Measurements from ENCODE around the gene OTULINL.

The OTULINL gene

GRCh38 chr5:14569948-14570691, 11.5 kb upstream of the OTULINL start:
- ATAC-seq, result no peak
- no peak for TF ChIP-seq ISL1 (CRISPR knock-in tag; IDR thresholded peaks at IDR 0.05)
- TF ChIP-seq PPARA (CRISPR knock-in tag; IDR thresholded peaks at IDR 0.05; ENCODE audit: borderline replicate concordance), result no peak
- no peak for TF ChIP-seq CREB5 (CRISPR knock-in tag; IDR thresholded peaks at IDR 0.05; ENCODE audit: low read depth)
- no peak for TF ChIP-seq ZC3H10 (CRISPR knock-in tag; IDR thresholded peaks at IDR 0.05)
- no peak for TF ChIP-seq OSR1 (CRISPR knock-in tag; IDR thresholded peaks at IDR 0.05)
- no peak for TF ChIP-seq ZFP30 (CRISPR knock-in tag; IDR thresholded peaks at IDR 0.05)
- no peak for TF ChIP-seq ZFP3 (CRISPR knock-in tag; IDR thresholded peaks at IDR 0.05)

- TF ChIP-seq ARNTL (CRISPR knock-in tag; IDR thresholded peaks at IDR 0.05; ENCODE audit: borderline replicate concordance, low read depth), result no peak
- TF ChIP-seq ZNF70 (CRISPR knock-in tag; IDR thresholded peaks at IDR 0.05), result no peak
- no peak for TF ChIP-seq RARB (CRISPR knock-in tag; IDR thresholded peaks at IDR 0.05)
- no peak for TF ChIP-seq ZC3H10 (CRISPR knock-in tag; IDR thresholded peaks at IDR 0.05)
- no peak for TF ChIP-seq BACH2 (CRISPR knock-in tag; IDR thresholded peaks at IDR 0.05; ENCODE audit: borderline replicate concordance)
- TF ChIP-seq, protein P1, sequence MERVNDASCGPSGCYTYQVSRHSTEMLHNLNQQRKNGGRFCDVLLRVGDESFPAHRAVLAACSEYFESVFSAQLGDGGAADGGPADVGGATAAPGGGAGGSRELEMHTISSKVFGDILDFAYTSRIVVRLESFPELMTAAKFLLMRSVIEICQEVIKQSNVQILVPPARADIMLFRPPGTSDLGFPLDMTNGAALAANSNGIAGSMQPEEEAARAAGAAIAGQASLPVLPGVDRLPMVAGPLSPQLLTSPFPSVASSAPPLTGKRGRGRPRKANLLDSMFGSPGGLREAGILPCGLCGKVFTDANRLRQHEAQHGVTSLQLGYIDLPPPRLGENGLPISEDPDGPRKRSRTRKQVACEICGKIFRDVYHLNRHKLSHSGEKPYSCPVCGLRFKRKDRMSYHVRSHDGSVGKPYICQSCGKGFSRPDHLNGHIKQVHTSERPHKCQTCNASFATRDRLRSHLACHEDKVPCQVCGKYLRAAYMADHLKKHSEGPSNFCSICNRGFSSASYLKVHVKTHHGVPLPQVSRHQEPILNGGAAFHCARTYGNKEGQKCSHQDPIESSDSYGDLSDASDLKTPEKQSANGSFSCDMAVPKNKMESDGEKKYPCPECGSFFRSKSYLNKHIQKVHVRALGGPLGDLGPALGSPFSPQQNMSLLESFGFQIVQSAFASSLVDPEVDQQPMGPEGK (CRISPR knock-in tag; IDR thresholded peaks at IDR 0.05; ENCODE audit: borderline replicate concordance), result no peak
- no peak for TF ChIP-seq CSRNP3 (CRISPR knock-in tag; IDR thresholded peaks at IDR 0.05)
- TF ChIP-seq ZNF565 (CRISPR knock-in tag; conservative IDR thresholded peaks at IDR 0.05; ENCODE audit: low read depth), result no peak
- TF ChIP-seq ZFP3 (CRISPR knock-in tag; IDR thresholded peaks at IDR 0.05), result no peak
- no peak for ATAC-seq
These were observed 9.7 kb upstream of the OTULINL start for GRCh38 chr5:14571901-14572300.

- TF ChIP-seq ZC3H10 (CRISPR knock-in tag; IDR thresholded peaks at IDR 0.05) (no peak), TOX (CRISPR knock-in tag; IDR thresholded peaks at IDR 0.05; ENCODE audit: borderline replicate concordance) (no peak)
- ATAC-seq, result no peak
These were observed 9.2 kb upstream of the OTULINL start for GRCh38 chr5:14572385-14572784.

DNA sequence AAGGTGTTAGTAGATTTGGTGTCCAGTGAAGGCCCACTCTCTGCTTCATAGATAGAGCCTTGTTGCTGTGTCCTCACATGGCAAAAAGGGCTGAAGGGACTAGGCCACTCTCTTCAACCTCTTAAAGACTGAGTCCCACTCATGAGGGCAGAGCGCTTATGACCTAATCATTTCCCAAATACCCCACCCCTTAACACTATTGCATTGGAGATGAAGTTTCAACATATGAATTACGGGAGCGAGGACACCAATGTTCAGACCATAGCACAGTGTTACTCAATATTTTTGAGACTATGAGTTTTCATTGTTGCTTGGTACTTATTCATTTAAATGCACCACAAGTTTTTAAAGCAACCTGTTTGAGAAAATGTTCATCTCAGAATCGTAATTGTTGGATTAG, 8.8 kb upstream of the OTULINL start:
- TF ChIP-seq BACH2 (CRISPR knock-in tag; IDR thresholded peaks at IDR 0.05; ENCODE audit: borderline replicate concordance) (no peak), CREB5 (CRISPR knock-in tag; IDR thresholded peaks at IDR 0.05; ENCODE audit: low read depth) (no peak), SNAI2 (CRISPR knock-in tag; IDR thresholded peaks at IDR 0.05) (no peak), ZNF565 (CRISPR knock-in tag; conservative IDR thresholded peaks at IDR 0.05; ENCODE audit: low read depth) (no peak), ISL1 (CRISPR knock-in tag; IDR thresholded peaks at IDR 0.05) (no peak), CSRNP3 (CRISPR knock-in tag; IDR thresholded peaks at IDR 0.05) (no peak), PPARA (CRISPR knock-in tag; IDR thresholded peaks at IDR 0.05; ENCODE audit: borderline replicate concordance) (no peak), ZNF70 (CRISPR knock-in tag; IDR thresholded peaks at IDR 0.05) (no peak), RARB (CRISPR knock-in tag; IDR thresholded peaks at IDR 0.05) (no peak), ZC3H10 (CRISPR knock-in tag; IDR thresholded peaks at IDR 0.05) (no peak), TOX (CRISPR knock-in tag; IDR thresholded peaks at IDR 0.05; ENCODE audit: borderline replicate concordance) (no peak)
- TF ChIP-seq, protein P1 (CRISPR knock-in tag; IDR thresholded peaks at IDR 0.05; ENCODE audit: borderline replicate concordance), result no peak
- no peak for ATAC-seq

All from SK-N-SH treated with all-trans-retinoic acid at 6 μM for 48 hours (cell line).